GM15510 (cell line): ENCODE data around the gene RGL2.

Source experiments
- POLR2A ChIP-seq: IDR thresholded peaks from 3 replicates; pipeline ENCODE4 v1.6.1; 2011; ENCODE audit warnings: borderline replicate concordance; ENCODE audit not compliant: insufficient read length; ENCODE audit errors: extremely low read depth

The RGL2 gene

DNA sequence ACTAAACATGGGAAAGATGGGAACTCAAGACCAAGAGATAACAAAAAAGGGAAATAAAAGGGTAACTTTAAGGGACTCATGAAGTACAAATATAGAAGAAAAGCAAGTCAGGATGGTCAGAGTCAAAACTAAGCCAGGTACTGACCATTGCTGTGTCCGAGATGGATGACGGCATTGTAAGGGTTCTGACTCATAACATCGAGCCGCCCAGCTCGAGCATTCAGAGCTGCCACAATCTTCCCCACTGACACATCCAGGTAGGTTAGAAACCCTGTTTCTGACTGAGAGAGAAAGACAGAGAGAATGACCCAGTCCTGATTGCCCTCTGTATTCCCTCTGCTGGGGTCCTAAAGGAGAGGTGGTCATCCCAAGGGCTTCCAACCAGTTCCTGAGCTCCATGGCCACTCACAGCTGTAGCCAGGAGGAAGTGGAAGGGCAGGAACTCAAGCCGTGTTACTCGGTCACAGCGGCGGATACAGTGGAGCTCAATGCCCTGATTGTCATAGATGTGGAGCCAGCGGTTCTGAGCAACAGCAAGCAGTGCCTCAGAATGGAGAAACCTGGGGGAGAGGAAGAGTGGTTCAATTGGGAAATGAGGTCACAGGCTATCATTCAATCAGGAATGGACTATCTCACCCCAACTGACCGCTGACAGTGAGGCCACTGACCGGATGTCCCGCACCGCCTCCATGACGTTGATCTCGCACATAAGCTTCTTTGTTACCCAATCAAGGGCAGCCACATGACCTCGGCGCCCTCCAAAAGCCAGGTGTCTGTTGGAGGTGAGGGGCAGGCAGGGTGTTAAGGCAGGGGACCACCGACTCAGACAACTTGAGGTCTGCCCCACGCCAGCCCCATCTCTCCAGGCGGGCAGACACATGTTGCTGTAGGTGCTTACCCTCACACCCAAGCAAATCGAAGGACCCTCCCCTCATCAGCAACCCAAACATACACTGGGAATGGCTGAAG is 11.5 kb downstream of the RGL2 start:
- no peak for TF ChIP-seq POLR2A

DNA sequence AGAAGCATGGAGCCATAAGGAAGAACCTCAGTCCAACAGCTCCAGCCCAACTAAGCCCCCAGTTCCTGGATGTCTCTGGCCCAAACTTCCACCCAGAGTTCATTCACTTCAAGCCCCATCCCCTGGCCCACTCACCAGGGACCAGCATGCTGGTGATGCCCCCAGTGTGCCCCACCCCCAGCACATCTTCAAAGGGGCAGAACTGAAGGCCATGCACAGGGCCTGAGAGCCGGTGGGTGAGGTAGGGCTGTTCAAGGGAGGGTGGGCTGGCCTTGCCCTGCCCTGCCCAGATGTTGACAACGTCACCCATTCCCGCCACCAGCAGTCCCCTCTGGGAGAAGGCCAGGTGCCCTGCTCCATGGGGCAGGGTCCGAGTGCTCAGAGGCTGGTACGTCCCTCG is 18.2 kb downstream of the RGL2 start:
- no peak for TF ChIP-seq POLR2A

DNA sequence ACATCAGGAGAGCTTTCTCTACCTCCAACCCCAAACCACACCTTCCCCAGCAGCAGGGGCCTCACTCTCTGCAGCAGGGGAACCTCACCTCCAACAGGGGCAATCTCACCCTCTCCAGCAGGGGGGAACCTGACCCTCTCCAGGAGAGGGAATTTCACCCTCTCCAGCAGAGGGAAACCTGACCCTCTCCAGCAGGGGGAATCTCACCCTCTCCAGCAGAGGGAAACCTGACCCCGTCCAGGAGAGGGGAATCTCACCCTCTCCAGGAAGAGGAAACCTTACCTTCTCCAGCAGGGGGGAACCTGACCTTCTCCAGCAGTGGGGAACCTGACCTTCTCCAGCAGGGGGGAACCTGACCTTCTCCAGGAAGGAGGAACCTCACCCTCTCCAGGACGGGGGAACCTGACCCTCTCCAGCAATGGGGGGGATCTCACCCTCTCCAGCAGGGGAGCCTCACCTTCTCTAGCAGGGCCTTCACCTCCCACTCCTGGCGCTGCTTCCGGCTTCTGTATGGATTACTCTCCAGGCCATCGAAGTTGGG is 18.7 kb downstream of the RGL2 start:
- no peak for TF ChIP-seq POLR2A

DNA sequence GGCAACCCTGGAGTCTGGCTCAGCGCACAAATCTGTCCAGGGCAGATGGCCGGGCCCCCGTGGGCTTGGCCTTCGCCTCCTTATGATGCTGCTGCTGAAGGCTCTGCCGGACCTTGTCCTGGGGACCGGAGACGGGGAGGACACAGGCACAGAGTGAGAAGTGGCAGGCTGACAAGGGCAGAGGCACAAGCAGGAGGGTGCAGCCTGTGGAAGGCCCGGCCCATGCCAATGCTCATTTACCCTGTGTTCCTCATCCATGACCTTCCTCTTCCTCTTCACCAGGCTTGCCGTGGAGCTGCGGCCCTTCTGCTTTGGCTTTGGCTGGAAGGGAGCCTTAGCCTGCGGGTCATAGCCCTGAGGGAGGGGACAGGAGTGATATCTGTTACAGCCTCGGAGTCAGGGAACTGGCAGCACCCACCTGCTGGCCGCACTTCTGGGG is 19.5 kb downstream of the RGL2 start:
- TF ChIP-seq POLR2A = no peak

DNA sequence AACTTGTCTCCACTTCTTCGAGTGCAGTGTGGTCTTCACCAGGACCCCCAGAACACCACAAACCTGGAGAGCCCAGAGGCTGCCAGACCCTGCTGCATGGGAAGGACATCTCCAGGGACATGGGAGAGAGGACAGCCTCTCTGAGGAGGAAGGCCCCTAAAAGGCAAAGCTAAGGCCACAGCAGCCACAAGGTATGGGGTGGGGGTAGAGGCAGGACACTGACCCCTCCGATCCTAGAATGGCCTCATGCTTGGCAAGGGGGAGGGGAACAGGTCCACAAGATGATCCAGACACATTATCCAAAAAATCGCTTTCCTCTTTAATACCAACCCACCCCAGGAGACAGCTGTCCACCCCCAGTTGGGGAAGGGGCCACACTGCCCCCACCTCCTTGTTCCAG is 19.9 kb downstream of the RGL2 start:
- no peak for TF ChIP-seq POLR2A

DNA sequence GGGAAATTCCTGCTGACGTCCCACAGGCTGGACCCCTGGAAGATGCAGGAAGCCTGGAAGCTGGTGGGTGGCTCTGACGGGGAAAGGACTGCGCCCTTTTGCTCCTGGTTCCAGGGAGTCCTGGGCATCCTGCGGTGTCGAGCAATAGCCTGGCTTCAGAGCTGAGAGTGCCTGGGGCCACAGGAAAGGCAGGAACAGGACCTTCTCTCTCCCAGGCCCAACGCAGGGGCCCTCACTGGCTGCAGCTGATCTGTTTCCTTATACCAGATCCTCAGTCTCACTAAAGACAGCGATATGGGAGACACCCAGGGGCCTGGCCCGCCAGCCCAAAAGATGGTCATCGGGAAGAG is 20.4 kb downstream of the RGL2 start:
- TF ChIP-seq POLR2A = no peak

DNA sequence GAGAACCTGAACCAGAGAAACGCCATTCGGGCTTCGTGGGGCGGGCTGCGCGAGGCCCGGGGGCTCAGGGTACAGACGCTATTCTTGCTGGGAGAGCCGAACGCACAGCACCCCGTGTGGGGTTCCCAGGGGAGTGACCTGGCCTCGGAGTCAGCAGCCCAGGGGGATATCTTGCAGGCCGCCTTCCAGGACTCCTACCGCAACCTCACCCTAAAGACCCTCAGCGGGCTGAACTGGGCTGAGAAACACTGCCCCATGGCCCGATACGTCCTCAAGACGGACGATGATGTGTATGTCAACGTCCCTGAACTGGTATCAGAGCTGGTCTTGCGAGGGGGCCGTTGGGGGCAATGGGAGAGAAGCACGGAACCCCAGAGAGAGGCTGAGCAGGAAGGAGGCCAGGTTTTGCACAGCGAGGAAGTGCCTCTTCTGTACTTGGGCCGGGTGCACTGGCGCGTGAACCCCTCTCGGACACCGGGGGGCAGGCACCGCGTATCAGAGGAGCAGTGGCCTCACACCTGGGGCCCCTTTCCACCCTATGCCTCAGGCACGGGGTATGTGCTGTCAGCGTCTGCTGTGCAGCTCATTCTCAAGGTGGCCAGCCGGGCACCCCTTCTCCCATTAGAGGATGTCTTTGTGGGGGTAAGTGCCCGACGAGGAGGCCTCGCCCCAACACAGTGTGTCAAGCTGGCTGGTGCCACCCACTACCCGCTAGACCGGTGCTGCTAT is 20.9 kb downstream of the RGL2 start:
- TF ChIP-seq POLR2A = no peak

DNA sequence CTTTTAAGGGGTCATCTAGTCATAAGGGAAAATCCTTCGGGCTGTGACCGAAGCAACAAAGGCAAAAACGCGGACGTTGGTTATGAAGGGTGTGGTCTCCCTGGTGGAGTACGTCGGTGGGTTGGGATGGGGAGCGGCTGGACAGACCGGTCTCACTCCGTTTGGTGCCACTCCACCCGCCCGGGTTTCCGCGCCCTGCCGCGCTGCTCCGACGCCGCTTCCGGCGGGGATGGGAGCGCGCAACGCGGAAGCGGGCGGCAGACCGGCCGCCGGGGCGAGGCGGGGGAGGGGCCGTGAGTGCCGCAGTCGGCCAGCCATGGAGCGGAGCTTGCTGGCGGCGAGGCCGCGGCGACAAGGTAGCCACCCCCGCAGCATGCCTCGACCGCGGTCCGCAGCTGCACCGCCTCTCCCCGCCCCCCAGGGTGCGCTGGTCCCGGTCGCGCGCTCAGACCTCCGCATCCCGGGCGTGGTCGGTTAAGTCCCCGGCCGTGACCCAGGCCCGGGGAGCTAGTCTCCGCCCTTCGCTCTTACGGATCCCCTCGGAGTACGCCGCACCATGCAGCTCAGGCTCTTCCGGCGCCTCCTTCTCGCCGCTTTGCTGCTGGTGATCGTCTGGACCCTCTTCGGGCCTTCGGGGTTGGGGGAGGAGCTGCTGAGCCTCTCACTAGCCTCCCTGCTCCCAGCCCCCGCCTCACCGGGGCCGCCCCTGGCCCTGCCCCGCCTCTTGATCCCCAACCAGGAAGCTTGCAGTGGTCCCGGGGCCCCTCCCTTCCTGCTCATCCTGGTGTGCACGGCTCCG is 21.7 kb downstream of the RGL2 start, which contains the start of gene B3GALT4:
B3GALT4 (plus strand) TSS at position 260 of the 799 bp plus-strand sequence; CDS start at position 557, 297 bp downstream.
- TF ChIP-seq POLR2A = peak; percentile 75

DNA sequence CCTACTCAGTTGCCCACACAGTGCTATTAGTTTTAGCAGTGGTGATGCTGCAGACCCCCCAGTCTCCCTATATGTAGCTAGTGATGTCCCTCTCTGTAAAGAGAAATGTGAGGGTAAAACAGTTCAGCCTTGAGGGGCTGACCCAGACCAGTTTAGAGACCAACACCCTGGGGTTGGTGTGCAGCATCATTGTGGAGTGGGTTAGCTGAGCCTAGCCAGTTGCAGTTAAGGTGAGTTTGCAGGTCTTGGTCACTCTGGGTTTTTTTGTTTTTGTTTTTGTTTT is 22.2 kb downstream of the RGL2 start:
- TF ChIP-seq POLR2A = no peak

DNA sequence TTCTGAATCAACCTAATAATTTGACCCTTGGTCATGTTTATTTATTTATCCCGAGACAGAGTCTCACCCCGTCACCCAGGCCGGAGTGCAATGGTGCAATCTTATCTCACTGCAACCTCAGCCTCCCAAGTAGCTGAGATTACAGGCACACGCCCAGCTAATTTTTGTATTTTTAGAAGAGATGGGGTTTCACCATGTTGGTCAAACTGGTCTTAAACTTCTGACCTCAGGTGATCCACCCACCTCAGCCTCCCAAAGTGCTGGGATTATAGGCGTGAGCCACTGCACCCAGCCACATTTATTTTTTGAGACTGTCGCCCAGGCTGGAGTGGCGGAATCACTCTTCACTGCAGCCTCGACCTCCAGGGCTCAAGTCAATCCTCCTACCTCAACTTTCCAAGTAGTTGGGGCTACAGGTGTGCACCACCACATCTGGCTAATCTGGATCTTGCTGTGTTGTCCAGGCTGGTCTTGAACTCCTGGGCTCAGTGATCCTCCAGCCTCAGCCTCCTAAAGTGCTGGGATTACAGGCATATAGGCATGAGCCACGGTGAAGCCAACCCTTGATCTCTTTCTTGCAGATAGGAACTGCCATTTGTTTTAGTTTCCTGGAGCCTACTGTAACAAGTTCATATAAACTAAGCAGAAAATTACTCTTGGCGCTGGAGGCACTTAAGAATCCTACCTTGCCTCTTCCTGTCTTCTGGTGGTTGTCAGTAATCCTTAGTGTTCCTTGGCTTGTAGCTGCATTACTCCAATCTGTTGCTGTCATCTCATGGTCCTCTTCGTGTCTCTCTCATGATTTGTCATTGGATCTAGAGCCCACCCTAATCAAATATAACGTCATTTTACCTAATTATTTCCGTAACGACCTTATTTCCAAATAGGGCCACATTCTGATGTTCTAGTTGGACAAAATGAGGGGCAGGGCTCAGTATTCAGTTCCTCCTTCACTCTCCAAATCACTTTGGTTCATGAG is 24.5 kb downstream of the RGL2 start:
- no peak for TF ChIP-seq POLR2A

DNA sequence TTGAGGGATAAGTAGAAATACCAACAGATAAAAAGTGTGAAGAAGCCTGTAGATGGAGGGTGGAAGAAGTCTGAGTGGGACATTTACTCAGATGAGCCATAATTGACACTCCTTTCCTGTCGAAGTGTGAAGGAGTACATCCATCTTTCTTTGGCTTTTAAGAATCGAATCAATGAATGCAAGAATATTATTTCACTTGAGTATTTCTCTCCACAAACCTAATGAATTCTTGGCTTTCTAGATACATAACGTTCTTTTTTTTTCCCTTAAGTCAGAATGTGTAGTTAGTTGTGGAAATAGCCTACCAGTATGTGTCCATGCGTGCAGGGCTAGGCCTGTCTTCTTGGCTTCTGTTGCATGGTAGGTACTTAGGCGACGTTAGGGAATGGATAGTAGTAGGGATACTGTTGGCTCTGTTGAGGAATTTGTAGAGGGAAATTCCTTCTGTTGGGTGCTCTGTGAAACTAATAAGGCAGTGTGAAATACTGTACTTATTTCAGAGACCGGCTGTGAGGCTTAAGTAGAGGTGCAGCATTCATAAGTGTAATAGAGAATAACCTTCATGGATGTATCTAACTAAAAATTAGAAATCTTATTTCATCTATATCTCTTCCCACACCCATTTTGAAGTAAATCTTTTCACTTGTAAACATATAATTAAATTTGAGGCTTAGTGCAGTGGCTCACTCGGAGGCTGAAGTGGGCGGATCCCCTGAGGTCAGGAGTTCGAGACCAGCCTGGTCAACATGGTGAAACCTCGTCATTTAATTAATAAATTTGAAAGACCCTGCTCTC is 25.4 kb downstream of the RGL2 start:
- no peak for TF ChIP-seq POLR2A

DNA sequence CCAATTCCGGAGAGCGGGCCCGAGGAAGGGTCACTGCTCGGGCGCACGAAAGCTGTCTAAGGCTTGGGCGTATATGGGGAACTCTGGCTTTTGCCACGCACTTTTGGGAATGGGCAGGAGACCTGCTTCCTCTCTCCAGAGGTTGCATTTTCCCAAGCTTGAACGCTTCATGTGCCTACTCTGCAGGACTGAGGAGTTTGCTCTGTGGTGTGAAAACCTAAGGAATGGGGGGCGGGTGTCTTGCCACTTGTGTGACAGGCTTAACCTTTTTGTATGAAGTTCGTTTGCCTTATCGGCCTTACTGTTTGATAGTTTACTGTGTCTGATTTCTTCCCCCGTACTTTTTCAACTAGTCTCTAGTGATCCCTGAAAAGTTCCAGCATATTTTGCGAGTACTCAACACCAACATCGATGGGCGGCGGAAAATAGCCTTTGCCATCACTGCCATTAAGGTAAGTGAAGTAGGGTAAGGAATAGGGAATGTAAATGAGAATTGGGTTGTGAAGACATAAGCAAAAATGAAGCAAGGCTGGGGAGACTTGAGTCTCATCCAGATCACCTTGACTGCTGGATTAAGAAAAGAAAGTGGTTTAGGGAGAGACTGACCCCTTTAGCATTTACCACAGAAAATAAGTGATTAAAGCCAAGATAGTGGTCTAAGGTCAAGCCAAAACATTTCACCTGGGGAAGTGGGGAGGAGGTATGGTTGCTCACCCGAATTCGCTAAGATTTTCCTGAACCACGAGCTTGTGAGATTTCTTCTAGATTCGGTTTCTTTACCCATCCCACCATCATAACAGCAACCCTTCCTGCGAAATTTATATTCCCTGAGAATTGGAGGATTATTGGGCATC is 26.2 kb downstream of the RGL2 start:
- TF ChIP-seq POLR2A = no peak

DNA sequence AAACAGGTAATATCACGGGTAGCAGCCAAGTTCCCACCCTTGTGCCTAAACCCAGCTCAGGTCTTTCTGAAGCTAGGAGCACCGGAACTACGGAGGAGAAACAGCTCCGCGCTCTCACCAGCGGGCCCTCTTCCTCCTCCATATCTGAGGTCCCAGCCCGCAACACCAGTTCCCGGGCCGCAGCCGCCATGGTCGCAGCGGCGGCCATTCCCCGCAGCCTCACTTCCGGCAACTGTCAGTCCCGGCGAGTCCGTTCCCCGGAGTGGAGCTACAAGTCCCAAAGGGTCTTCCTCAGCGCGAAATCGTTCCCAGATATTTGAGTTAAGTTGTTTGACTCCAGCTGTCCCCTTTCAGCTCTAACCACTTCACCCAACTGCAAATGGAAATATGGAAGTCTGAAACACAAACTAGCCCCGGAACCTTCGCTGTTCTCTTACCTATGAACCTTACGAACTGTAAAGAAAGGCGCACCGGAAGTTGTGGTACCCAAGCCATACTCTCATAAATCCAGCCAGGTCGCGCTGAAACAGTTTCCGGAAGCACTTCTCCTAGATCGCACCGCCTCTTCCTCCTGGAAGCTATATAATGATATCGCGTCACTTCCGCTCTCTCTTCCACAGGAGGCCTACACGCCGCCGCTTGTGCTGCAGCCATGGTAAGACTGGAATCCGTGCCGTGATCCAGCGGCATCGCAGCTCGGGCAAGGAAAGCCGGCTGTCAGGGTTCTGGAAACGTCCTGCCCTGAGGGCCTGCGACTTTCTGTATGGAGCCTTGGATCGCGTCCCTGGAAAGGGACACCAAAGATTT is 27.1 kb downstream of the RGL2 start, which contains the start of the genes RPS18 and VPS52:
RPS18 (plus strand) TSS at position 608 of the 807 bp plus-strand sequence; CDS start at position 653, 45 bp downstream.
VPS52 (minus strand) TSS at position 409 of the 807 bp plus-strand sequence; CDS start at position 208, 201 bp downstream.
- peak; percentile 98 for TF ChIP-seq POLR2A
